GM12874 (cell line): ENCODE measurements around the gene WSCD2.
A peak's percentile ranks its signal among the peaks of the same experiment; 100 is the strongest.

ENCODE experiments used
- CTCF ChIP-seq: IDR thresholded peaks from 2 replicates; pipeline ENCODE4 v1.5.1; 2011; ENCODE audit warnings: low read depth, mild to moderate bottlenecking, control low read depth, low read length, moderate library complexity; ENCODE audit not compliant: insufficient read depth

Gene WSCD2

GRCh38 chr12:108235197-108235984 is 106.3 kb downstream of the WSCD2 start:
- no peak for TF ChIP-seq CTCF

- no peak for TF ChIP-seq CTCF
Measured at GRCh38 chr12:108235985-108236263, 106.8 kb downstream of the WSCD2 start.

DNA sequence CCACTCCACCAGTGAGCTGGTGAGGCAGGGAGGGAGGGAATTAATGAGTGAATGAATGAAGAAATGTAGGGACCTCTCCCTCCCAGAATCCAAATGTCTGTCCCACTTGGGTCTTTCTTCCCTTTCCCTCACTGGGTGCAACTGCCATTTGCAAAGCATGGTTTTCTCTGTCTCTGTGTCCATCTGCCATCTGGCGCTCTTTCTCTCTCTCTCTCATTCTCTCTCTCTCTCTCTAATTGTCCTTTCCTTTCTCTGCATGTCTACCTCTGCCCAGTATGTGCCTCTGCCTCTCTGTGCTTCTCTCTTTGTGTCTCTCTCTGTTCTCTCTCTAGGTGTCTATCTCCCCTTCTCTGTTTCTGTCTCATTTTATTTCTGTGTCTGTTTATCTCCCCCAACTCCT is 107.3 kb downstream of the WSCD2 start:
- TF ChIP-seq CTCF, result no peak

DNA sequence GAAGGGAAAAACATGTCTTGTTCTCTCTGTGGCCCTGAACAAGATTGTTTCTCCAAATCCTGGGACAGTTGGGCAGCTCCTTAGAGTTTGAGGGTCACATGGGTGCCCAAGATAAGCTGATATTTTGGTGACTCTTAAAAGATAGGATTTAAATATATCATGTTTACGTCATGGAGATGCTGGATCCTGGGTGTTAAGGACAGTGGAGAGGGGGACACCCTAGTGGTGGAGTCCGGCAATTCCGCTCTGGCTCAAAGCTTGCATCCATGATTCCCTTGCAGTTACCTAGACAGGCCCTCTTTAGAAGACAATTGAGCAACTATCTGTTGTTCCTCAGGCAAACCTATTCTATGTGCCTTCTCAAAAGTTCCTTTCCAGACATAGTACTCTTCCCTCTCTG is 108.2 kb downstream of the WSCD2 start:
- peak; percentile 13; the same call in 1 of the 2 replicates for TF ChIP-seq CTCF

GRCh38 chr12:108238474-108238873 is 109.4 kb downstream of the WSCD2 start:
- no peak for TF ChIP-seq CTCF

GRCh38 chr12:108239378-108239777 is 110.3 kb downstream of the WSCD2 start:
- TF ChIP-seq CTCF, result no peak

- no peak for TF ChIP-seq CTCF
Measured at GRCh38 chr12:108240027-108240785, 111.1 kb downstream of the WSCD2 start.
